Fibroblast of peridontal ligament (primary cell): Measurements from ENCODE around the gene ACCSL.

Experiments used
- DNase-seq: peaks from one replicate; pipeline ENCODE4 v3.0.0-alpha.2; 2010; ENCODE audit errors: extremely low read depth

The ACCSL gene

DNA sequence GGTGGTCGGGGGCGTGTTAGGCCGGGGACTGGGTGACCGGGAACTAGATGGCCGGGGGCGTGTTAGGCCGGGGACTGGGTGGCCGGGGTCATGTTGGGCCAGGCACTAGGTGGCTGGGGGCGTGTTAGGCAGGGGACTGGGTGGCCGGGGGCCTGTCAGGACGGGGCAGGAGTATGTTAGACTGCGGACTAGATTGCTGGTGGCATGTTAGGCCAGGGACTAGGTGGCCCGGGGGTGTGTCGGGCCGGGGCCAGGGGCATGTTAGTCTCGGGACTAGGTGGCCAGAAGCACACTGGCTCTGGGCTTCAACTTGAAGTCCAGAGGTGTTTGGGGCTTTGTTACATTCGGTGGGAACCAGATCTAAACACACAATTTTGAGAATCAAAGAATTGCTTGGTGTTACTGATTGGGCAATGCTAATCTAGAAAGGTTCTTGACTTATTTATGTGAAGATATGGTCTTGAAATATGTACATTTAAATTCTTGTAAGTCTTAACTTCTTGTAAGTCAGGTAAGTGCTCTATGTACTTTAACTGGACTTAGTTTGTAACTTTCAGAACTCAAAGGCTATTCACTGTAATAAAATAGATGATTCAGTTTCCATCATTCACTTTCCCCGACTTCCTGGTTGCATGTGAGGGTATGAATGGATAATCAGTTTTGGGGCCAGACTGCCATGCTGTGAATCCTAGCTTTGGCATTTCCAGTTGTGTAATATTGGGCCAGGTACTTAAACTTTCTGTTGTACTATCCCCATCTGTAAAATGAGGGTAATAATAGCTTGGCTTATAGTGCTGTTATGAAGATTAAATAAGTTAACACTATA lies 48.8 kb downstream of the ACCSL start:
- DNase-seq: peak; percentile 26

DNA sequence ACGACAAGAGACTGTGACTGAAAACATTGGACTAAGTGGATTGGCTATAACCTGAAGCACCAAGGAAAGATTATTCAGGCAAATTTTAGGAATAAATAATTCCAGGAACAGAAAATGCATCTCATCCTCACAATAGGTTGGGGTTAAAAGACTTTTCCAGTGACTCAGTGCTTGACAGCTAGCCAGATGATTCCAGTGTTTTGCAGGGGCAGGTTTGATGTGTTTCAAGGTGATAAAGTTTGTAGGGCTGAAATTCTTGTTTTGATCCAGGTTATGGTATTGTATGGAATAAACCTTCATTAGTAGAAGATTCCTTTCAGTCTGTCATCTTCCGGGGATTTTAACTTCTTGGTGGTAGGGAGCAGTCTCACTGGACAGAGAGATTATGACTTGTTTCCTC lies 50.0 kb downstream of the ACCSL start:
- DNase-seq: no peak

- no peak for DNase-seq
These were observed 53.3 kb downstream of the ACCSL start for GRCh38 chr11:44101098-44101497.

DNA sequence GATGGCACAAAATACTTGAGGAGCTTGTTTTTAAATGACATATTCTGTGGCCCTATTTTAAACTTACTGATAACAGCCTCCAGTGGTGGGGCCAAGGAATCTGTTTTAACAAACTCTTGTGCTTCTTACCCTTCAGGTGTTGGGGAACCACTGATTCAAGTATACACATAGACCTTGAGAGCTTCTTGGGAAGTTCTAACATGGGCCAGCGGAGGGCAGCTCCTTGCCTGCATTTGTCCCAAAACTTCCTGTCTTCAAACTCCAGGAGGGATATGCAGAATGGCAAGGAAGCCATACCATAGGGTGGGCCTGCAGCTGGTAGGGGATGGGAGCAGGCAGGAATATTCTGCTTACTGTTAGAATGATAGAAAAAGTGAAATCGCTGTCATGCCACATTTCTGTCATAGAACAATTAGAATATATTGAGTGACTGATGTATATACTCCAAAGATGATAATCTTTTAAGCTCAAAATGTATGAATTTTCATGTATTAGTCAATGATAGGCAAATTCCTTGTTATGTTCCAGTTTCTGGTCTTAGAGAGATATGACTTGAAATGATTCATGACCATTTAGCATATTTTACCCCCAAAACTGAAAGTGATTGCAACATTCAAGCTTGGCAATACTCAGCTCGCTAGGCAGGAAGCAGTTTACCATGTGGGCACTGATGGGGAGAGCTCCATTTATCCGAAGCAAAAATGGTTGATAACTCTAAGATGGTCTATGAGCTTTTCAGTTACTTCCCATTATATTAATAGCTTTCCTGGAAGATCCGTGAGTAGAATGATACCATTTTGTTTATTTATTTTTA lies 56.9 kb downstream of the ACCSL start:
- peak; percentile 75 for DNase-seq

DNA sequence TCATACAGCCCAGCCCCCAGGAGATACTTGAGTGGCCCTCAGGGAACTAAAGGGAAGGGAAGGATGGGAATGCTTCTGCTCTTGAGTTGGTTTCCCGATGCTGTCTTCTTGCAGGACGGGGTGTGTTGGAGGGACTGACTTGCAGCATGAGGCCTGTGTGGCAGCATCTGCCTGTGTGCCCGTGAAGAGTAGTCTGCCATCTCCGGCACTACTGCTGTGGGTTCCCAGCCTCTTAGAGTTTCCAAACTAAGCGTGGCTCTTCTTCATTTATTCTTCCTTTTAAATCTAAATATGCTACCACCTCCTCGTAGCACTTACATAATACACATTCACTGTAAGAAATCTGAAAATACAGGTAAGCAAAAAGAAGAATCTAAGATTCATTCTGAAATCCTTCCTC lies 60.5 kb downstream of the ACCSL start:
- DNase-seq: no peak
